Stimulated activated CD8-positive, alpha-beta memory T cell treated with anti-CD3 and anti-CD28 coated beads, Interleukin-7, amount 100 ng/mL, for 48 hours (primary cell): ENCODE results near the gene GOLGA8A.
A peak's percentile ranks its signal among the peaks of the same experiment; 100 is the strongest.
"Not testable (repeated sequence)": the region's sequence is repeated elsewhere in the genome, so short reads cannot be mapped to it uniquely, and the experiment has no call there.

Source experiments
- DNase-seq, 2 donors: peaks; one replicate each; pipeline ENCODE4 v3.0.0-alpha.2; 2020; ENCODE audit warnings: low read depth in 1 of 2; ENCODE audit errors: extremely low read depth in 1 of 2

The GOLGA8A gene, protein sequence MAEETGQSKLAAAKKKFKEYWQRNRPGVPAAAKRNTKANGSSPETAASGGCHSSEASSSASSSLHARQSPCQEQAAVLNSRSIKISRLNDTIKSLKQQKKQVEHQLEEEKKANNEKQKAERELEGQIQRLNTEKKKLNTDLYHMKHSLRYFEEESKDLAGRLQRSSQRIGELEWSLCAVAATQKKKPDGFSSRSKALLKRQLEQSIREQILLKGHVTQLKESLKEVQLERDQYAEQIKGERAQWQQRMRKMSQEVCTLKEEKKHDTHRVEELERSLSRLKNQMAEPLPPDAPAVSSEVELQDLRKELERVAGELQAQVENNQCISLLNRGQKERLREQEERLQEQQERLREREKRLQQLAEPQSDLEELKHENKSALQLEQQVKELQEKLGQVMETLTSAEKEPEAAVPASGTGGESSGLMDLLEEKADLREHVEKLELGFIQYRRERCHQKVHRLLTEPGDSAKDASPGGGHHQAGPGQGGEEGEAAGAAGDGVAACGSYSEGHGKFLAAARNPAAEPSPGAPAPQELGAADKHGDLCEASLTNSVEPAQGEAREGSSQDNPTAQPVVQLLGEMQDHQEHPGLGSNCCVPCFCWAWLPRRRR

DNA sequence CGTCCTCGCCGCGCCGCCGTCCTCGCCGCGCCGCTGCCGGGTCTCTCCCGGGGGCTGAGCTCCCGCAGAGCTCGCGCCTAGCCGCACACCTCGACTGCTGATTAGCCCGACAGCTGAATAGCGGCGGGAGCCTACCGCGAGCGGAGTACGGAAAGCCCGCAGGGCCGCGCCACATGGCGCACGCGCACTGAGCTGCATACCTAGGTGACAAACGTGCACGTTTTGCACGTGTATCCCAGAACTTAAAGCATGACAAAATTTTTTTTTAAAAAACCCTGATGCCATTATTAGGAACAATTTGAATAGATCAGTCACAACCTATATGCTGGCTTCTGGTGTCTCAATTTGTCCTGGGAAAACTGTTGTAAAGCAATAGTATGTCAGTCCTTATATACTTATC, at the start of gene GOLGA8A:
GOLGA8A (minus strand) TSS at position 122 of the 400 bp plus-strand sequence. CDS start 48,117 bp downstream, outside the sequence.
- DNase-seq, result peak; percentile 58 to 74

DNA sequence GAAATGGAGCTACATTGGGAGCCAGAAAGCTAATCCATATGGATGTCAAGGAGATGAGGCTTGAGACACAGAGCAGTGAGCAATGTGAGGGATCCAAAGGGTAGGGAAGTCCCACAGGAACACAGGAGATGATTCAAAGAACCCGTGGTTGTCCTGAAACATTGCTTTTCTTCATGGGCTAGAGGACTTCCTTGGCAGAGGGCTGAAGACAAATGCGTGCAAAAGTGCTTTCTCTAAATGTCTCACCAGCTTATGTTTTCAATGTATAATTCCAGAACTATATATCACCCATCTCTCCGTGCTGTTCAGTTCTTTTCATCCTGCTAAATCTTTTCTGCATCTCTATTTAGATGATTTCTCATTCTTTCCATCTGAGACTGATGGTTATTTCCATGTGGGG, 46.0 kb upstream of the GOLGA8A start:
- DNase-seq, result no peak

DNA sequence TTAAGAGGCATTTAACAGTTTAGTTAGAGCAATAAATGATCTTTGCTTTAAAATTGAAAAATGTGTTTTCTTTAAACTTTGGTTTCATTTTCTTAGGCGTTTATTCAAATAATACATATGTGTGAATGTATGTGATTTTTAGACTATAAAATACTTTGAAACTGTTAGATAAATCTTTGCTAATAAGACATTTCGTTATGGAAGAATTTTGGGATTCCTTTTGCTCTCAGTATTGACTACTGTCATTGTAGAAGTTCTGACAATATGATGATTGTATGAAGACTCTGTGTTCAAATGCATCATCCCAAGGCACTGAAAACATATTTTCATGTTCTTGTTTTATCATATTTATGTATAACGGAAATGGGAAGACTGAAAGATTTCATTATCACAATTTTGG, 43.8 kb upstream of the GOLGA8A start:
- DNase-seq, result no peak

DNA sequence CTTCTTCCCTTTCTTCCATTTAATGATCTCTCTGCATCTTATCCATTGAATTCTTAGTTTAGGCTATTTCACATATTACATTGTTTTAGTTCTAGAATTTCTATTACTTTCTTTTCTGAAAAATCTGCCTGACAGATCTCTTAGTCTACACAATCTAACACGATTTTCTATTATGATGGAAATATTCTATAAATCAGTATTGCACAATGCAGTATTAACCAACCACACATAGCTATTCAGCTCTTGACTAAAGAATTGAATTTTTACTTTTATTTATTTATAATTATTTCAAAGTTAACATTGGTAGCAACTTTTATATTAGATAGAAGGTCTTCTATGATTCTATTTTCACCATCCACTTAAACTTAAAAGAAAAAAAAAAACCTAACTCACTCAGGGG, 36.2 kb upstream of the GOLGA8A start:
- no peak for DNase-seq

DNA sequence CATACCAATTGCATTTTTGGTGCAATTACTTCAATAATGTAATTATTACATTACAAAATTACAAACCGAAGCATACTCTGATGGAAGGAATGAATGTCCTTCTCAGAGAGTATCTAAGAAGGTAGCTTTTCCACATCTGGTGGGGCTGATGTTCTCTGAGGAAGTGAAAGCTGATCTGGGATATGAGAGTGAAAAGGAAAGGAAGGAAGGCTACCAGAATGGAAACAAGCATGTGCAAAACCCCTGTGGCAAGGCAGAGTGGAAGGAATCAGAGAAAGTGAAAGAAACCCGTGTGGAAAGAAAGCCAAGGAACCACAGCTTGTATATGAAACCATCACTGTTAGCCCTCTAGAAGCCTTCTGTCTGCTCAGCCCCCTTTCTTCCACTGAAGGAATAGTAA, 35.3 kb upstream of the GOLGA8A start:
- no peak for DNase-seq

DNA sequence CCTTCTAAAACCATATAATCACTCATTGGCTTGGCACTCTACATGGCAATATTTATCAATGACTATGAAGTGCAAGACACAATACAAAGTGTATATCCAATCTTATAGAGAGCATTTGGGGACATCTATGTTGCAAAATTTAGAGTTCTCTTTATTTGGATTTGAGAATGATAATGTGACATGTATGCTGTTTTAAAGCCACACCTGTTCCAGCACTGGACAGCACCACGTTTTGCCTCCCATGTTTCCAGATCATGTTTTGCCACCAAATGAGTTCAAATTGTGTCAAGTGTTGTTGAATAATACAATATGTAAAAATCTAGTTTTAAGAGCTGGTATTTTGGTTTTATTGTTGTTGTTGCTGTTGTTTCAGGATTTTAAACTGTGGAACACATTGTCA, 33.3 kb upstream of the GOLGA8A start:
- DNase-seq, result no peak

DNA sequence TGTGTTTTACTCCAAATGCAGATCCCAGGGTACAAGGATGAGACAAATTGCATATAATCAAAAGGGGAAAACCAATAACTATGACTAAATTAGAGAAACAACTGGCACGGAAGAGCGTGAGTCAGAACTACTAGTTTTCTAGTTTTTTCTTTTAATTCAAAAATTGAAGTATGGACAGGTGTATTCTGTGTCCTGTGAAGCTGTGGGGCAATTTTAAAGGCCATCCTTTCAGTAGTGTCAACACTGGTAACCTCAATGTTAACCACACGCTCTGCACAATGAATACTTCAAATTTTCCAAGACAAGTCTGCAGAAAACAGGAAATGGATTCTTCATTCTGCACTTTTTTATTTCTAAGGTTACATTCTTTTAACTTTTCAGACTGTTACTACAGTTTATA, 32.5 kb upstream of the GOLGA8A start:
- no peak for DNase-seq

DNA sequence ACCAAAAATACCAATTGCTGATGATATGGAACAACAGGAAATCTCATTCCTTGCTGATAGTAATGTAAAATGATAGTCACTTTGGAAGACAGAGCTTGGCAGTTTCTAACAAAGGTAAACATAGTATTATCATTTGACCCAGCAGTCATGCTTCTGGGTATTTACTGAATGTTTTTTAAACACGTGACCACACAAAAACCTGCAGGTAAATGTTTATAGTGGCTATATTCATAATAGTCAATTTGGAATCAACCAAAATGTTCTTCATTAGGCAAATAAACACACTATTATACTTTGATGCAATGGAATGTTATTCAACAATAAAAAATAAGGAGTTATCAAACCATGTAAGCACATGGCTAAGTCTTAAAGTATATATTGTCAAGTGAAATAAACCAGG, 24.1 kb upstream of the GOLGA8A start:
- no peak for DNase-seq

DNA sequence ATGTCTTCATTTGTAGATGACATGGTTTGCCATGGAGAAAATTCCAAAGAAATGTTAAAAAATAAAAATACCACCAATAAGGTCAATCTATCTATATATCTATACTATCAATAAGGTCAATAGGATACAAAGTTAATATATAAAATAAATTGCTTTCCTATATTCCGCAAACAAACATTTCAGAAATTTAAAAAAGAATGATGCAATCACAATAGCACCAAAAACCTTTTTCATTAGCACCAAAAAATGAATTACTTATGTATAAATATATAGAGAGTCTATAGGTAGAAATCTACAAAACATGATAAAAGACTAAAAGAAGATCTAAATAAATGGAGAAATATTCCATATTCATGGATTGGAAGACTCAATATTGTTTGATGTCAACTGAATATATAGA, 22.8 kb upstream of the GOLGA8A start:
- no peak for DNase-seq

DNA sequence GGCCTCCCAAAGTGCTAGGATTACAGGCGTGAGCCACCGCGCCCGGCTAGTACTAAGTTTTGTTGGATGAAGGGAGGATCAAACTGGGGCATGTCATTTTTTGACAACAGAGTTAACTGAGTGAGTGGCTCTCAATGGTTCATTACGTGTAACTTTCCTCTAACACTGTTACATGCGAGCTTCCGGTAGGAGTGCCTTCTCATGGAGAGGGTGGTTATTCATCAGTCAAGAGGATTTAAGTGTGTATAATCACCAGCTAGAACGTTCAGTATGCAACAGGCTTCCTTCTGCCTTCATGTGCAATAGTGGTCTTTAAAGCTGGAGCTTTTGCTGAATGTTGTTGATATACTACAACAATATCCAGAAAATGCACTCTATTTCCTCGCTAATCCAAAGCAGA, 19.1 kb upstream of the GOLGA8A start:
- DNase-seq, result no peak

DNA sequence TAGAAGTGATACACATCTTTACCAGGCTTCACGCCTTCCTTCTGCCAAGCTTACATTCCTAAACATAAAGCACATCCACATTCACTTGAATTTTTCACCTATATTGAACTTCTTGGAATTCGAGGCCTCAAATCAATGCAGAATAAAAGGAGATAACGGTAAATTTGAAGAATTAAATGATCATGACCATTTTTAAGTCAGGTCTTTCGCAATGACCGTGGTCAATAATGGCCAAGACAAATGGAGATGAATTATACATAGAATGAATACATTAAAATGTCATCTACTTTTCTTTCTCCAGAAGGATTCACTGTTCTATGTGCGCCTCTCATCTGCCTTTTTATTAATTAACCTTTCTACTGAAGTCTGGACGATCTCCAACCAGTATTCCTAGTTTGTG, 5.3 kb upstream of the GOLGA8A start:
- DNase-seq, result no peak

DNA sequence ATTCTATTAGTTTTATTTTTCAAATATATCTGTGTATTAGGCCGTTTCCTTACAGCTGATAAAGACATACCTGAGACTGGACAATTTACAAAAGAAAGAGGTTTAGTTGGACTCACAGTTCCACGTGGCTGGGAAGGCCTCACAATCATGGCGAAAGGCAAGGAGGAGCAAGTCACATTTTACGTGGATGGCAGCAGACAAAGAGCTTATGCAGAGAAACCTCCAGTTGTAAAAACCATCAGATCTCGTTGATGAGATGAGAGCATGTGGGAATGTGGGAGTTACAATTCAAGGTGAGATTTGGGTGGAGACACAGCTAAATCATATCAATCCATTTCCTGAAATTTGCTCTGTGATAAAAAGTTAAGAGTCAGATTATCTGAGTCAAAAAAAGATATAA, 2.3 kb upstream of the GOLGA8A start:
- DNase-seq, result no peak

DNA sequence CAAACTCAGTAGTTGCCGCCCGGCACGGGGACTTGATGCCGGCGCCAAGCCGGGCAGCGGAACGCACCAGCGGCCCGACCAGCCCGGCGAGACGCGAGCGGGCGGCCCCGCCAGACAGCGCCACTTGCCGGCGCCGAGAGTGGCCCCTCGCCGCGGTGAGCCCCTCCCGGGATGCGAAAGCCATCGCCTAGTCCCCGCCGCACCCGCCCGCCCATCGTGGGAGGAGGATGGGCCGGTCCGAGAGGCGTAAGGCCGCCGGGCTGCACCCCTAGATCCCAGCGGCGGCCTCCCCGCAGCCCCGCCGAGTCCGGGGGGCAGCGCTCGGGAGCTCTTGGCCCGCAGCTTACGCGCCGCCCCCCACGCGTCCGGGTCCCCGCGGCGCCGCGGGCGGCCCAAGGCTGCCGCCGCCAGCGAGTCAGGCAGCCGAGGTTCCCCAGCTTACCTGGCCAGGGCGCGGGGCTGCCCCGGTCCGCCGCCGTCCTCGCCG, 609 bp downstream of the GOLGA8A start:
- no peak for DNase-seq

DNA sequence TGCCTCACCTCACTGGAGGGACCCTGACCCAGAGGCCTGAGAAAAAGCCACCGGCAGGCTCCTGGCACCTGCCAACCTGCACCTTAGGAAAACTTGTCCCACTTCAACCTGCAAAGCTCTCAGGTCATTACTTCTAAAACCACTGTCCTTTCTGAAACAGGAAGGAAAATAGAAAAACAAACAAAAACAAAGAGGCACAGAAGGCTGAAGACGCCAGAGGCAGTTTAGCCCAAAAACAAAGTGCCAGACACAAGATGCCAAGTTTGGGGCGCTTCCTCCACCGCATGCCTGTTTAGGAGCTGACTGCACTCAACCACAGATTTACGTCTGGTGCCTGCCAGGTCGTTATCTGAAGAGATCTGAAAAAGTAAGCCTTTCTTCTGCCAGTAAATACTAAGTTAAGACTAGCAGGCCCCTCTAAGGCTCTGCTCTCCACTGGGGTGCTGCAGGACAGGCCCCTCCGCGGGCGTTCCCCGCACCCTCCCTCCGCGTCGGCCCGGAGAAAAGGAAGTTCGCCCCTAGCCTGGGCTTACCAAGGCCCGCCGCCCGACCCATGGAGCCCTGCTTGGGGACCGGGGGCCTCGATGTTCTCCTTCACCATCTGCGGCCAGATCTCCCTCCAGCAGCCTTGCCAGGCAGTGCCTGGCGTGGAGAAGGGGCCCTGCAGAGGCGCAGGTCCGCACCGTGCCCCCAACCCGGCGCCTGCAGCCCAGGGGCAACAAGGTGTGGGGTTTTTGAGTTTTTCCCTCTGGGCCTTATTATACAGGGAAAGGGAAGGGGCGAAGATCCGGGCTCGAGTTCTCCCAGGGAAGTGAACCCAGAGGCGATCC, 1.3 kb downstream of the GOLGA8A start:
- no peak for DNase-seq

DNA sequence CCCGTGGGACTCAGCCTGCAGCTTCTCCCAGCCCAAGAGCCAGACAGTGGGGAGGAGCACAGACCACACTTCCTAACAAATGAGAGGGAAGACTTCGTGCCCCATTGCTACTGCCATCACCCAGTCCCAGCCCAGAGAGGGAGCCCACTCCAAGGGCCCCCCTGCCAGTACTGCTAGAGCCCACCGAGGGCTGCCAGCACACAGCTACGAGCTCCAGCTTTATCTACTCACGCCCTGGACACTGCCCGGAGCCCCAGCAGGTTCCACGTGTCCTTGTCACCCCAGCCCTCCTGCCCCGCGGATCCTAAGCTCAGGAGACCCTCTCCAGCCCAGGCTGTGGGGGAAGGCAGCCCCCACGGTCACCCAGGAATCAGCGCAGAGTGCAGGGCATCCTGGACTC, 1.9 kb downstream of the GOLGA8A start:
- DNase-seq, result no peak

DNA sequence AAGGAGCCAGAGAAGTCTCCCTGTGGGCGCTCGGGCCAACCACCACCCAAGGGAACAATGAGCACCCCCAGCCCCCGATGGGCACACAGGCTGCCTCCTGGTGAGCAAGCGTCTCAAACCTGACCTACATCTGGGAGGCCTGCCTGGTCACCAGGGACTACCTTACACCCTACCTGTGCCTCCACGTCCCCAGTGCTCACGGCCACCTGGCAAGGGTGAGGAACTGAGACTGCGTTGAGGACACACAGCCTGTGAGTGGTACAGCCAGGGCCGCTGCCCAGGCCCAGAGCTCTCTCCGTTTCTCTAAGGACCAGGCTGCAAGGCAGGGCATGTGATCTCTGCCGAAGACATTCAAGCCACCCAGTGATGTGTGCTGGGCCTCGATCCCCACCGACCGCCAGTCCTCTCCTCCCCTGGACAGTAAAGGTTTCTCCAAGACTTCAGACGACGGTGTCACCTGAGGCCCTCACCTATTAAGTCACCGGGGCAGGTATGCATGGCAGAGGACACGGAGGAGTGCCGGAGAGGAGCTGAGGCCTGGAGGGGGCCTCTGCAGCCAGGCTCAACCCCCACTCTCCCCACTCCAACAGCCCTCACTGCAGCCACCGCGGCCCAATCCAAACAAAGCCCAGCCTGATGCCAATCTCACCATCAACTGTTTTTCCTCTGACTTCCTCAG, 2.8 kb downstream of the GOLGA8A start:
- DNase-seq, result no peak

DNA sequence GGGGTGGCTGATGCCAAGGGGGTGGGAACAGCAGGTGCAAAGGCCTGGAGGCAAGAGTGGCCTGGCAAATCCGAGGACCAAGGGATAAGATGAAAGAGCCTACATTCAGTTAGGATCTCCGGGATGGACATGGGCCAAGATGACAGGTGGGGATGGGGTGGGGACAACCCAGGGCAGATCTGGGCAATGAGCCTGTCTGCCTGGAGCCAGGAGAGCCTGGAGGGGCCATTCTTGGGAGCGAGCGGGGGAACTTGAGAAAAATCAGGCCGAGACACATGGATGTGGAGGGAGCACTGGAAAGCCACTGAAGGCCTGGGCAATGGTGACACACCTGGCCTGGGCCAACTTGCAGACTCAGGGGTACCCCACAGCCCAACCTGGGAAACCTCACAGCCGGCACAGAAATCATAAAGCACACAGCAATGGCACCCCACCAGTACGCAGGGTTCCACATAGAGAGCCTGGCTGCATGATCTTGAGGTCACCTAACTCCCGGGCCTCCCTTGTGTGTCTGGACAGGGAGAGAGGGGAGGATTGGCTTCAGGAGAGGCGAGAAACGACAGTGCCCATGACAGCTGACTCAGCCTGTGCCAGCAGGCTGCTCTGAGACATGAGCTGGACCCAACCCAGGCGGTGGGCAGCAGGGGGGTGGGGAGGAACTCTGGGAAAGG, 3.5 kb downstream of the GOLGA8A start:
- DNase-seq, result not testable (repeated sequence)

DNA sequence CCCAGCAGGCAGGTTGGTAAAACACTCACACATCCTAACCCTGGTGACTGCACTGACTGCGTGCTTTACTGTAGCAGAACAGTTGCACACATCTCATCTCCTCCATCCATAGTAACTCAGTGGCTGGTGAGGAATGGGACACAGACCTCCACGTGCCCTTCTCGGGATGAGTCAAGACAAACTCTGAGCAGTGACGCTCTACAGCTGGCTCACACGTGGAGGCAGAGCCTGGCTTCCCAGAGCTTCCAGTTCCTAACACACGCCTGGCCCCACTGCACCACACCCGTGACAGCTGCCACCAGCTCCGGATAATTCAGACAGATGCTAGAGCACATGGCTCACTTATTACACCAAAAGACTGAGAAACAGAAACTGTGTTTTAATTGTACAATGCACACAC, 7.0 kb downstream of the GOLGA8A start:
- not testable (repeated sequence) for DNase-seq

DNA sequence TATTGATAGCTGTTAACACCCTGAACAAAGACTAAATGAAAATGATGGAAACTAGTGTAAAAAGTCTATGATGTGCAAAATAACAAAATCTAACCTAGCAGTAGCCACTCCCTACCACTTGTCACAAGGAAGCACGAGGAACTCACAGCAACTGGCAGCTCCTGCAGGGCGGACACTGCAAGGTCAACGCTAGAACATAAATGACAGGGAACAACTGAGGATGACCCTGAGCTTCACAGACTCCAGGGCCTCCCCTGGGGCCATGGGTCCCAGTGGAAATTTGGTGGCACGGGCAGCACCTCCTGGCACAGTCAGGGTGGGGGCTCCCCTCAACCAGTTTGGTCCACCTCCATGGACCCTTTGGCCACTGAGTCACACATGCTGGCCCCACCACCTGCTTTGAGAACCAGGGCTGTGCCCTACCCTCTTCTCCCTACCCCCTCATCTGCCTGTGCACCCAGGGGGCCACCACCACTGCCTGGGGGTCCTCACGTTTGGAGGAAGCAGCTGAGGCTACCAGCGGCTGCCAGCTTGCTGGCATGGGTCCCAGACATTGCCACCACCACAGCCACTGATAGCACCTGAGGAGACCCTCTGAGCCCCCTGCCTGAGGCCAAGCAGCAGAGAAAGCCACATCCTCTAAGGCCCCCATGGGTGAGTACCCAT, 14.1 kb downstream of the GOLGA8A start:
- not testable (repeated sequence) for DNase-seq

DNA sequence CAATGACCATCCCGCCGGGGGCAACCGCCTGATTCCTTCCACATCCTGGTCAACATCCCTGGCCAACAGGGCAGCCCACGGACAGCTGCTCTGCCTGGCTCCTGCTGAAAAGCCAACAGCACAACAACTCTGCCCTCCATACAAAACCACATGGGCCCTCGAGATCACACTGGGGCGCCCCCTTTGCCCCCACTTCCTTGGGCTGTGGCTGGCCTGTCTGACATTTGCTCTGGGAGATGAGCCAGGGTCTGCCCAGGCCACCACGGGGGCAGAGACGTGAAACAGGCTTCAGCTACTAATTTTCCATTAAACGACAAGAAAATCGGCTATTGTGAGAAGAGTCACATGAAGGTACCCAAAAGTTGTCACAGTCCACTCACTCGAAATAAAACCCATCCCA, 16.7 kb downstream of the GOLGA8A start:
- DNase-seq, result not testable (repeated sequence)
